Epithelial cell of esophagus (primary cell): ENCODE data around the gene CMTR1.
"Not testable (repeated sequence)": the region's sequence is repeated elsewhere in the genome, so short reads cannot be mapped to it uniquely, and the experiment has no call there.

ENCODE experiments used
- DNase-seq: peaks from one replicate; pipeline ENCODE4 v3.0.0; 2010; ENCODE audit warnings: low read depth
- H3K4me3 ChIP-seq: 2 replicates; pipeline ENCODE4 v1.5.1; 2011; ENCODE audit warnings: mild to moderate bottlenecking, low read length, control low read depth
- CTCF ChIP-seq: IDR thresholded peaks from 2 replicates; pipeline ENCODE4 v1.5.1; 2011; ENCODE audit warnings: low read depth, mild to moderate bottlenecking, low read length, control low read depth, inconsistent platforms; ENCODE audit not compliant: insufficient read depth; ENCODE audit errors: missing control alignments

Gene CMTR1

GRCh38 chr6:37500294-37500608 is 67.2 kb downstream of the CMTR1 start:
- TF ChIP-seq CTCF, result no peak
- no peak for DNase-seq
- peak overlapping the region; percentile 82 for H3K4me3 ChIP-seq

- H3K4me3 ChIP-seq, DNase-seq: not testable (repeated sequence)
These were observed 67.9 kb downstream of the CMTR1 start for GRCh38 chr6:37500904-37501303.

DNA sequence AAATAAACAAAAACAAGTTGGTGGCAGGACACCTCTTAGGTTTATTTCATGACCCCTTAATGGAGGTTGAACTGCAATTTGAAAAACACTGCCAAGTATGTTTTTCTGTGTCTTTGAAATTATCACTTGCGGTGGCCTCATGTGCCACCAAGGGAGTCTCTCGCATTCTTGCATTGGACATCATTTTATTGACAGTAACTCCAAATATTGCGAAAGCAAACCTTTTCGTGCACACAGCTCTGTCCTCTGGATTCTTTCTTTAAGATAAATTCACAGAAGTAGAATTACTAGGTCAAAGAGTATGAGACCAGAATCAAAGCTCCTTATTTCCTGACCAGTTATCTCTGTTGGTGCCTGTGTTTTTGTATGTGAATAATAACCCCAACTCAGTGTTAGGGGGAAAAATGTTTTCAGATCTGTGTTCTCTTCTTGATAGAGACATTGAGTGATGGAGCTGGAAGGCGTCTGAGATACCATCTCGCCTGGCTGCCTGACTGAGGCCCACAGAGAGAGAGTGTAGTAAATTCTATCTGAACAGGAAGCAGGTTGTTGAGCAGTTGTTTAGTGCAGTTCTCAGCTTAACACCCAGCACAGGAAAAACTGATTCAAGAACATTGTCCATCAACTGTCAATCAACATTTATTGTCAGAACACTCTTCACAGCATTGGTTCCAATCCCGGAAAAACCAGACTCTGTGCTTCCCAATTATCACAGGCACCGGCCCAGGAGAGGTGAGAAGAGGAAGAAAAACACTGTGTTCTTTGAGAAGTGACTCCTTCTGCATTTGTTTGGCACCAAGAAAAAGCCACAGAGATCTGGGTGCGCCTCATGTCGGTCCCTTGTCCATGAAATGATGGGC is 68.8 kb downstream of the CMTR1 start:
- no peak overlapping the region for H3K4me3 ChIP-seq
- TF ChIP-seq CTCF, result no peak
- no peak for DNase-seq

GRCh38 chr6:37502703-37503291 is 69.8 kb downstream of the CMTR1 start:
- no peak overlapping the region for H3K4me3 ChIP-seq
- DNase-seq, result no peak
- no peak for TF ChIP-seq CTCF

- no peak for TF ChIP-seq CTCF
- H3K4me3 ChIP-seq, result no peak overlapping the region
- no peak for DNase-seq
These were observed 70.4 kb downstream of the CMTR1 start for GRCh38 chr6:37503309-37503965.

DNA sequence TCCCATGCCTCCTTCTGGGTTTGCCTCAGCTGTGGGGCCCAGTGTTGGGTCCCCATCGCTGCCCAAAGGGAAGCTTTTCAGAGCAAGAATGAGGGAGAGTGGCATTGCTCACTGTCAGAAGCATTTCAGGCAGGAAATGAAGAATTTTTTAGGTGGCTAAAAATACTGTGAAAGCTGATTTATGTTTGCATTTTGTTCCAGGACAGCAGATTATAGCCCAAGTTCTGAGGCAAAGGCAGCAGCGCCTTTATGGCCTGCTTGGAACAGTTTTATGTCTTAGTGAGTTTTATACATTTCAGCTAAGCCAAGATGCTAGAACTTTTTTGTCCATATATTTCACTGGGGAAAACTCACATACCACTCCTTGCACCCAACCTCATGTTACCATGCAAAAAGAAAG is 71.0 kb downstream of the CMTR1 start:
- H3K4me3 ChIP-seq, result no peak overlapping the region
- DNase-seq, result no peak
- TF ChIP-seq CTCF, result no peak

GRCh38 chr6:37506479-37506878 is 73.5 kb downstream of the CMTR1 start:
- DNase-seq, result no peak
- TF ChIP-seq CTCF, result no peak
- H3K4me3 ChIP-seq, result no peak overlapping the region
